Measurements from ENCODE around the gene DCBLD2. TPM values are rescaled to one million over a fixed set of nuclear protein-coding genes. Genes with fewer than 3 reads are reported as not detected.

DCBLD2 gene
- total and polyA plus RNA-seq, 3 experiments from 2014 or later, result 0.47 to 1.6 (median 1.5) TPM

- DNase-seq, result no peak
- POLR2A ChIA-PET, result no interaction called here
Observed at GRCh38 chr3:98793971-98794370, 107.5 kb downstream of the DCBLD2 start.

GRCh38 chr3:98791341-98792325 lies 109.9 kb downstream of the DCBLD2 start:
- Mint-ChIP-seq H3K27me3 (peaks cover 6 to 47% of the 10 kb centered on the region in 2 donors), H3K4me3 (no peak overlapping the region), H3K27ac (no peak overlapping the region), H3K9me3 (no peaks in the 10 kb centered on the region), H3K4me1 (no peaks in the 10 kb centered on the region), H3K36me3 (no peaks in the 10 kb centered on the region)
- H3K27me3 ChIP-seq (ENCODE audit: insufficient read depth, low read length, poor library complexity, severe bottlenecking), result no peaks in the 10 kb centered on the region
- ChIA-PET CTCF (no interaction called here), POLR2A (no interaction called here)
- no peak overlapping the region for H3K4me3 ChIP-seq (ENCODE audit: low read length)
- no peak overlapping the region for H3K27ac ChIP-seq (ENCODE audit: low read depth, low read length)
- H3K4me1 ChIP-seq (ENCODE audit: insufficient read depth, low read length), result no peaks in the 10 kb centered on the region
- no peak for DNase-seq
- no peaks in the 10 kb centered on the region for H3K36me3 ChIP-seq (ENCODE audit: insufficient read depth, low read length)
- no peaks in the 10 kb centered on the region for H3K9me3 ChIP-seq (ENCODE audit: low read length)

More at GRCh38 chr3:98793971-98794370, 107.5 kb downstream of the DCBLD2 start:
- H3K4me1 Mint-ChIP-seq, result peaks cover 0 to 6% (median 0%) of the 10 kb centered on the region in 3 donors
- H3K4me3 Mint-ChIP-seq, result no peak overlapping the region
- no peaks in the 10 kb centered on the region for H3K9me3 Mint-ChIP-seq
- no peak overlapping the region for H3K27ac Mint-ChIP-seq
- Histone ChIP-seq H3K36me3 (ENCODE audit: insufficient read depth, low read length) (no peaks in the 10 kb centered on the region), H3K27me3 (ENCODE audit: insufficient read depth, low read length, poor library complexity, severe bottlenecking) (no peaks in the 10 kb centered on the region), H3K9me3 (ENCODE audit: low read length) (no peaks in the 10 kb centered on the region), H3K27ac (ENCODE audit: low read depth, low read length) (no peak overlapping the region), H3K4me1 (ENCODE audit: insufficient read depth, low read length) (no peaks in the 10 kb centered on the region), H3K4me3 (ENCODE audit: low read length) (no peak overlapping the region)
- CTCF ChIA-PET, result no interaction called here
- H3K36me3 Mint-ChIP-seq, result no peaks in the 10 kb centered on the region
- H3K27me3 Mint-ChIP-seq, result peaks cover 3 to 40% of the 10 kb centered on the region in 2 donors

GRCh38 chr3:98788651-98789050 lies 112.8 kb downstream of the DCBLD2 start:
- H3K27me3 Mint-ChIP-seq, result peaks cover 3 to 51% of the 10 kb centered on the region in 2 donors
- H3K4me1 Mint-ChIP-seq, result no peaks in the 10 kb centered on the region
- CTCF ChIA-PET, result no interaction called here
- POLR2A ChIA-PET, result no interaction called here
- H3K27ac ChIP-seq (ENCODE audit: low read depth, low read length), result no peak overlapping the region
- H3K4me3 Mint-ChIP-seq, result no peak overlapping the region
- no peaks in the 10 kb centered on the region for H3K9me3 ChIP-seq (ENCODE audit: low read length)
- H3K36me3 ChIP-seq (ENCODE audit: insufficient read depth, low read length), result no peaks in the 10 kb centered on the region
- H3K36me3 Mint-ChIP-seq, result no peaks in the 10 kb centered on the region
- H3K27me3 ChIP-seq (ENCODE audit: insufficient read depth, low read length, poor library complexity, severe bottlenecking), result no peaks in the 10 kb centered on the region
- H3K9me3 Mint-ChIP-seq, result no peaks in the 10 kb centered on the region
- no peak overlapping the region for H3K4me3 ChIP-seq (ENCODE audit: low read length)
- no peak overlapping the region for H3K27ac Mint-ChIP-seq
- no peaks in the 10 kb centered on the region for H3K4me1 ChIP-seq (ENCODE audit: insufficient read depth, low read length)
- DNase-seq, result no peak

- H3K9me3 Mint-ChIP-seq, result no peaks in the 10 kb centered on the region
- H3K27ac ChIP-seq (ENCODE audit: low read depth, low read length), result no peak overlapping the region
- H3K4me3 ChIP-seq (ENCODE audit: low read length), result no peak overlapping the region
- peaks cover 7 to 41% of the 10 kb centered on the region in 2 donors for H3K27me3 Mint-ChIP-seq
- no peak for DNase-seq
- no peak overlapping the region for H3K4me3 Mint-ChIP-seq
- no peaks in the 10 kb centered on the region for H3K9me3 ChIP-seq (ENCODE audit: low read length)
- no peaks in the 10 kb centered on the region for H3K27me3 ChIP-seq (ENCODE audit: insufficient read depth, low read length, poor library complexity, severe bottlenecking)
- ChIA-PET CTCF (no interaction called here), POLR2A (no interaction called here)
- no peaks in the 10 kb centered on the region for H3K4me1 Mint-ChIP-seq
- no peak overlapping the region for H3K27ac Mint-ChIP-seq
- no peaks in the 10 kb centered on the region for H3K36me3 Mint-ChIP-seq
- no peaks in the 10 kb centered on the region for H3K36me3 ChIP-seq (ENCODE audit: insufficient read depth, low read length)
- H3K4me1 ChIP-seq (ENCODE audit: insufficient read depth, low read length), result no peaks in the 10 kb centered on the region
Observed at GRCh38 chr3:98787181-98787580, 114.3 kb downstream of the DCBLD2 start.

GRCh38 chr3:98786364-98787006 lies 115.0 kb downstream of the DCBLD2 start:
- no peaks in the 10 kb centered on the region for H3K9me3 Mint-ChIP-seq
- H3K27ac ChIP-seq (ENCODE audit: low read depth, low read length), result no peak overlapping the region
- DNase-seq, result no peak

GRCh38 chr3:98784666-98785600 lies 116.6 kb downstream of the DCBLD2 start:
- H3K27ac Mint-ChIP-seq, result no peak overlapping the region
- ChIA-PET POLR2A (no interaction called here), CTCF (no interaction called here)
- H3K9me3 Mint-ChIP-seq, result no peaks in the 10 kb centered on the region
- no peaks in the 10 kb centered on the region for H3K4me1 Mint-ChIP-seq
- Histone ChIP-seq H3K27me3 (ENCODE audit: insufficient read depth, low read length, poor library complexity, severe bottlenecking) (no peaks in the 10 kb centered on the region), H3K4me3 (ENCODE audit: low read length) (no peak overlapping the region), H3K27ac (ENCODE audit: low read depth, low read length) (no peak overlapping the region), H3K4me1 (ENCODE audit: insufficient read depth, low read length) (no peaks in the 10 kb centered on the region), H3K9me3 (ENCODE audit: low read length) (no peaks in the 10 kb centered on the region), H3K36me3 (ENCODE audit: insufficient read depth, low read length) (no peaks in the 10 kb centered on the region)
- DNase-seq, result no peak
- no peaks in the 10 kb centered on the region for H3K36me3 Mint-ChIP-seq
- peaks cover 9 to 24% of the 10 kb centered on the region in 2 donors for H3K27me3 Mint-ChIP-seq
- H3K4me3 Mint-ChIP-seq, result no peak overlapping the region

More at GRCh38 chr3:98786364-98787006, 115.0 kb downstream of the DCBLD2 start:
- Mint-ChIP-seq H3K4me3 (no peak overlapping the region), H3K4me1 (no peaks in the 10 kb centered on the region), H3K27me3 (peaks cover 7 to 36% of the 10 kb centered on the region in 2 donors), H3K27ac (no peak overlapping the region), H3K36me3 (no peaks in the 10 kb centered on the region)
- Histone ChIP-seq H3K9me3 (ENCODE audit: low read length) (no peaks in the 10 kb centered on the region), H3K4me1 (ENCODE audit: insufficient read depth, low read length) (no peaks in the 10 kb centered on the region), H3K36me3 (ENCODE audit: insufficient read depth, low read length) (no peaks in the 10 kb centered on the region), H3K4me3 (ENCODE audit: low read length) (no peak overlapping the region), H3K27me3 (ENCODE audit: insufficient read depth, low read length, poor library complexity, severe bottlenecking) (no peaks in the 10 kb centered on the region)
- ChIA-PET POLR2A (no interaction called here), CTCF (no interaction called here)

- no peak overlapping the region for H3K4me3 Mint-ChIP-seq
- no peak for DNase-seq
- Histone ChIP-seq H3K4me1 (ENCODE audit: insufficient read depth, low read length) (no peaks in the 10 kb centered on the region), H3K36me3 (ENCODE audit: insufficient read depth, low read length) (no peaks in the 10 kb centered on the region), H3K27ac (ENCODE audit: low read depth, low read length) (no peak overlapping the region), H3K27me3 (ENCODE audit: insufficient read depth, low read length, poor library complexity, severe bottlenecking) (no peaks in the 10 kb centered on the region), H3K9me3 (ENCODE audit: low read length) (no peaks in the 10 kb centered on the region), H3K4me3 (ENCODE audit: low read length) (no peak overlapping the region)
- POLR2A ChIA-PET, result no interaction called here
- peaks cover 10 to 24% of the 10 kb centered on the region in 2 donors for H3K27me3 Mint-ChIP-seq
- CTCF ChIA-PET, result no interaction called here
- no peaks in the 10 kb centered on the region for H3K36me3 Mint-ChIP-seq
- no peak overlapping the region for H3K27ac Mint-ChIP-seq
- no peaks in the 10 kb centered on the region for H3K9me3 Mint-ChIP-seq
- H3K4me1 Mint-ChIP-seq, result no peaks in the 10 kb centered on the region
Observed at GRCh38 chr3:98784042-98784441, 117.5 kb downstream of the DCBLD2 start.

Data from CD8-positive, alpha-beta memory T cell (primary cell).